GM19455 (cell line): Measurements from ENCODE around the gene GPD2.
"Not testable (repeated sequence)": the region's sequence is repeated elsewhere in the genome, so short reads cannot be mapped to it uniquely, and the experiment has no call there.

Source experiments
- ATAC-seq: cut with Tn5 transposase; IDR thresholded peaks from one replicate; pipeline ENCODE4 v1.9.1; 2021; ENCODE audit not compliant: unreplicated experiment

The GPD2 gene

DNA sequence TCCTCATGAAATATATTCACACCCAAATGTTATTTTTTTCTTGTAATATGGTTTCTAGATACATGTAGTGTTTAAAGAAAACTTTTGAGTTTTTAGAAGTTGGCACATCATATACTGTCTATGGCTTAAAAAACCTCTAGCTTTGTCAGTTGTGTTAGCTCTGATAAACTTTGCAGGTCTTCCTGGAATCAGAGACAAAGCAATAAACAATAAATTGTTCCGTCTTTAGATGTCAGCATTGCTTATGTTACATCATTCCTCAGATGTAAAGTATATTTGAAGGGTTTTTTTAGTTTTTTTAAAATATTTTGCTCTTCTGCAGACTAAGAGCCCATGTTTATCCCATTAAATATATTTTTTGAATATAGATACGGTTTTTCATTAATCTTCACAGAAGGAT is 145.1 kb downstream of the GPD2 start:
- ATAC-seq: no peak

DNA sequence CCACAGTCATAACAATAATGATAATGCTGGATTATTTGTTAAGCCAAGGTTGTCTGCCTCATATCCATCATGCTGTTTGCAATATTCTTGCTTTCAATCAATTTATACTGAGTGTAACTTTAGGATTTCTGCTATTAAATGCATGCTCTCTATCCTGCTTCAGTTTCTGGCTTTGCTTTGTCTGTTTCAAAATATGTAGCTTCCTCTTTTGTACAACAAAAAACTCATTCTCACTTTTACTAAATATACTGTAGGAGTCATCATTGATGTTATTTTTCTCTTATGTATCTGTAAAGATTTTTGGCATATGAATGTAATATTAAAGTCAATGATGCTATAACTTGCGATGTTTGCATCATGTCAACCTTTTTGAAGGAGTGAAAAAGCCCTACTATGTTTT is 149.3 kb downstream of the GPD2 start:
- ATAC-seq: no peak

DNA sequence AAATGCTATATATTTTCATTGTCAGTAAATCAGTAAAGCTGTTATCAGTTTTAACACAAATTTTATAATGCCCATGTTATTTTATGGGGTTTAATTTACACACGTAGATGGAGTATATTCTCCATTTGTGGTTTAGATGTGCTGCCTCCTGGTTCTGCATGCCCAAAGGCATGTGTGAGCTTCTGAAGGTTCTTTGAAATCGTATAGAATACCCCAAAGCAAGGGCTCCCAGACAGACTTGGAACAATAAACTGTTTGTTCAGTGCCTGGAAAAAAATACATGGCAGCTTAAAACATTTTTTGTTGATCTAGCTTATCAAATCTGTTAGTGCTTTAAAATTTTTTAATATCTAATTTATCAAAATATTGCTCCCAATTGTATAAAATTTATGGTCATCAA is 150.4 kb downstream of the GPD2 start:
- no peak for ATAC-seq

DNA sequence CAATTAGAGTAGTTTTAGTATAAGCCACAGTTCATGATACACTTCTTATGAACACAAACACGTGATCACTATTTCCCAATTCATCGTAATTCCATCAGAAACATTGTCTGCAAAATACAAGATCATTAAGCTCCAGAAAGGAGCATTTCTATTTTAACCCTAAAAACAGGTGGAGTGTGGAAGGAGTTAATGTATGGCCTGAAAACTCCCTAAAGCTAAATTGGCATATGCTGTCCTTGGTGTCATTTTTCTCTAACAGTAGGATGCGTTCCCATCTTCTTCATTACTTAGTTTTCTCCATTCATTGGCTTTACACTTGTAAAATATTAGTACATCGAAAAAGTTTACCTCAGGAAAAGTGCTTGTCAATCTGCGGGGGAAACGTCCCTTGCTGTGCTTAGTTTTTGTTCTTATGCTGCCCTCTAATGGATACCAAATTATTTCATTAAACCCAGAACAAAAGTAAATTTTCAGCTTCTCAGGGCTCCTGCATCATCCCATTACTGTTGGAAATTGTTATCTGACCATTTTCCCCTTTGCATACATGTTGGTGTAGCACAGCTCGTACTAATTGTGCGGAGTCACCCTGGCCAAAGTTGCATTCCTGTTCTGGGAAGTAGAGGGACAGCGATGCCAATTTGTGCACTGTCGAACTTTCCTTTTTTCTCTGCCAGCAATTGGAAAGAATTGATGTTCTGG is 153.4 kb downstream of the GPD2 start:
- peak; percentile 62 for ATAC-seq

DNA sequence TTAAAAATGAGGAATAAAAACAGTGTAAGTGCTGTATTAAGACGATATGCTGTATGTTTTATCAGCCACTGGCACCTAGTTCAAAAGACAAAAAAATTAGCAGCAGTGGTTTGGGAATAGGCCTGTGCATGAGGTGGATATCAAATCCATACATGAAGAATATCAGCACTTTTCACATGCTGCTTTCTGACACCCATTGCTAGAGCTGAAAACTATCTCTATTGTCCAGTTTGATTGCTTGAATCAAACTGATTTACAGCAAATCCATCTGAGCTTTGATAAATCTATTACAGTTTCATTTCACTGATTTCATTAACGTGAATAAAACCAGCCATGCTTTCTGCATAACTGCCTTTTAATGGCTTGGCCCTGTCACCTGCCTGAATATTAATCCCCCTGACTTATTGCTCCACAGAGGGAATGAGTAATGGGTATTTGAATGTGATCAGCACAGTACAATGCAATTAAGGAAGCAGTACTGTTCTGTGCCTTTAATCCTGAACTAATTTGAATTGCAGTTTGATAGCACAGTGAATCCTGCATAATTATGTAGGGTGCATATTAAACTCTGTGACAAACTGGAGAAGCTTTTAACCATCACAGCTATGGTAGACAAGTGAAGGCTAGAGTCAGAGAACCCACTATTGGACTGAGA is 154.0 kb downstream of the GPD2 start:
- ATAC-seq: no peak

DNA sequence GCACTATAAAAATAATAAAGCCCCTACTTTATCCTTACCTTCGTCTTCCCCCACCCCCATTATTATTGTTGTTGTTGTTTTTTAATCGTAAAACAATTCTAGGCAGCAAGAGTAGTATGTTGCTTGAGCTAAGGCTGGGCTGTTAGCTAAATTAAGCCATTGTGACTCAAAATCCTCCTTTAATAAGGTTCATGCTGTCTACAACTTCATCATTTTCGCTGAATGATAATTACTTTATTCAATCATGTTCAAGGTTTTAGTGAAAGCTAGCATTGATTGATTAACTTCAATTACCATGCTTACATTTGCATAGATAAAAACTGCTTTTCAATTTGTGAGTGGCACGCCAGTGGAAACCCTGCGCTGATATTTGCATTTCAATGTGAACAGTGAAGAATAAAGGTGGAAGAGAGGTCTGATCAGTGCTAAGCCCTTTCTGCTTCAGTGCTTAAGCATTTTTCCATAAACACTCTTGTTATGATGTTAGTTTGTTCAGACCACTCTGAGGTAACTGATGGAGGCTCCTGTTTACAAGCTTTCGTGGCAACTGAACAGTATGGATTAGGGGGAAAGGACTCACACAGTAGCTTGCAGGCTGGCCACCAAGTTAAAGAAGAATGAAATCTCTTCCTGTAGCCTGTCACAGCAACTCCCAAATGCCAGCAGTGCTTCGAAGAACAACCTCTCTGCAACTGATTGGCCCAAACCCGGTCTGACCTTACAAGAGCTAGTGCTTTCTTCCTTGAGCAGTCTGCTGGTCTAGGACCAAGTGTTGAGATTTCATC is 156.8 kb downstream of the GPD2 start:
- no peak for ATAC-seq

DNA sequence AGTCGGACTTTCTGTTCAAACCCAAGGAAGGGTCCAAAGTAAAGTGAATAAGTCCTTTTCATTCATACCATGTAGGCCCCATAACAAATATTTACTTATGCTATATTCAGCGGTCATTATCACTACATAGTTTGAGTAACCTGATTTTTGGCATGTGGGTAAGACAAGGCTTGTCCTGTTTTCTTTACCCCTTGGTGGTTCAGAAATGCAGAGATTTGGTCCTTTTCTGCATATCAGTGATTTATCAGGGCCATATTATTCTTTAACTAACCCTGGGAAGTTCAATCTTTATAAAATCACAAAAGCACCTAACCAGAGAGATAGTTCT is 157.4 kb downstream of the GPD2 start:
- no peak for ATAC-seq

DNA sequence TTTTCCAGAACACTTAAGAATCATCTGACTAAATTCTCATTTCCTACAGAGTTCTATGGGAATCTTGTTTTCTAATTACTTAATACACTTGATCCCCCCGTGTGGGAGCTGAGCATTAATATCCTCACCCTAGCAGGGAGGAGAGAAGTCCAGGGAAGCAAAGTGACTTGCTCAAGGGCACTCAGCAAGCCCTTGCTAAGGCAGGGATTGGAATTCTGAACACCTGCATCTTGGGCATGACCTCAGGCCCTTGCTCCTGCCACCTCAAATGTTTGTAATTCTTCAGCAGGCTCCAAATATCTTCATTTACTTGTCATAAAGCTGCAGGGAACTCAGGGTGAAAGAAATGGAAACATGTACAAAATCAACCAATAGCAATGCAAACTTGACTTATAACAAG is 162.4 kb downstream of the GPD2 start:
- ATAC-seq: no peak

DNA sequence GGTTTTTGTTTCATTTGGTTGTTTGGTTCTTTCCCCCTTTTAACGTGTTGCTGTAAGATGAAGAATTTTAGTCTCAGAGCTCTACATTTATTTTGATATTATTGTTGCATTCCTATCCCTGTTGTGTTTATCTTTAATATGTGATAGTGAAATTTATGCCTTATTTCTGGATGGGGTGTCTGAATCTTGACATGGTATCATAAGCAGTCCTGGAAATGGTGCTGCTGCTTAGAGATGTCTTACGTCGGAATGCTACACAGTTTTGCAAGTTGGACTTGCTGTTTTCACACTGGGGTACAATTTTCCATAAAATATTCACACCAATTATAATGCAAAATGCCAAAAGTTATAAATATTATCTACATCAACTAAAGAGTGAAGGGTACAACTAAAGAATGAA is 164.0 kb downstream of the GPD2 start:
- ATAC-seq: no peak

DNA sequence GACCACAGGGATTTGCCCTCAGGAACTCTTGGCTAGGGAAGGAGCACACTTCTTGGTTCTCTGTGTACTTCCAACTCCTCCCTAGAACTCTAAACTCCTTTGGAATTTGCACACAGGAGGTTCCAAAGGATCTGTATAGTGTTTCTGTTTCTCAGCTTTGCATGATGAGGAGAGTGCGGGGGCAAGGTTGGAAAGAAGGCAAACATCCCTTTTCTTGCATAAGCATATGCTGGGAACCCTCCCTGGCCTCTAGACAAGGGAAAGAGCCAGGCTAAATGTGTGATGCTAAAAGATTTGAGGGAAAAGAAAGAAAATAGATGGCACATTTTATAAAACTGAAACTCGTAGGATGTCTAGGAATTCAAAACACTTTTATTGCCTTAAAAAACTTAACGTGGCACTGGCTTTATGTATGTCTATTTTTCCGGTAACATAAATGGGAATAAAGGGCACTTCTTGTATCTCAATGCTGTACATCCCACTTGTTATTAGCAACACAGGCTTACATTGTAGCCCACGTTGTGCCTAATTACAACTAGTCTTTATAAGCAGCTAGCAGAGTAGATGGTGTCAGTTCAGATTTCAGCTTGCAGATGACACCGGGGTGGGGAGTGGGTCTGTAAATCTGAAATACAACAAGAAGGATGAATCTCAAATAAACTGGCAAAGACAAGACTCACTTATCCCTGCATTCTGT is 165.8 kb downstream of the GPD2 start:
- ATAC-seq: no peak

DNA sequence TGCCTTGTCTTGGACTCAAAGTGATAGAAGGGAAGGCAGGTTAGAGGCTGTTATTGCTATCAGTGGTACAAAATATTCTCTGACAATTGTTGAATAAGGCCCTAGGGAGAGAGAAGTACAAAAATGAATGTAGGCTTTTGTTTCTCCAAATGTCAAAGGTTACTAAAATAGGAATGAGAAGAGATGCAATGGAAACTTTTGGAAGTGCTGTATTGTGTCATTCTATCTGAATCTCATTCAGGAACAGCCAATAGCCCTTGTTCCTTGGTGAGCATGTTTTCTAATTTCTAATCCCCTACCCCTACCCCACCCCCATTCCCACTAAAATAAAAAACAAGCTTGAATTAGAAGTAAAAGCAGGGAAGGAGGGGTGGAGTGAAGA is 166.4 kb downstream of the GPD2 start:
- ATAC-seq: no peak

DNA sequence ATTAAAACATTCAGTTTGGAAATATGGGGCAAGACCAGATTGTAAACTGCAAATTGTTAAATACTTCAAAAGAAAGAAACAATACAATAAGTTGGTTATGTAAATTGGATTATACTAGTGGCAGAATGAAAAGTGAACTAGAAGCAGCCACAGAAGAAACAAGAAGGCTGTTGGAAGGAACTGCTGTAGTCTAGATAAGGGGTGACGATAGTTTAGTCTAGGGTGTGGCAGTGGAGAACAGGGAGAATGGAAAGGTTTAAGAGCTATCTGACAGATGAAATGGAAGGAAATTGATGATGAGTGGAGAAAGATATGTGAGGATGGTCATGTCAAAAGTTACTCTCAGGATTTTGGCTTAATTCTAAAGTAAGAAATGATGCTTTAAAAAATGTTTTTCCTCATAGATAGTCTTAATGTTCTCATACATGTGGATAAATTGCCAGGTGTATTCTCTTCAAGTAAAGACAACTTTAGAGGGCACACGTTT is 179.7 kb downstream of the GPD2 start:
- ATAC-seq: no peak

DNA sequence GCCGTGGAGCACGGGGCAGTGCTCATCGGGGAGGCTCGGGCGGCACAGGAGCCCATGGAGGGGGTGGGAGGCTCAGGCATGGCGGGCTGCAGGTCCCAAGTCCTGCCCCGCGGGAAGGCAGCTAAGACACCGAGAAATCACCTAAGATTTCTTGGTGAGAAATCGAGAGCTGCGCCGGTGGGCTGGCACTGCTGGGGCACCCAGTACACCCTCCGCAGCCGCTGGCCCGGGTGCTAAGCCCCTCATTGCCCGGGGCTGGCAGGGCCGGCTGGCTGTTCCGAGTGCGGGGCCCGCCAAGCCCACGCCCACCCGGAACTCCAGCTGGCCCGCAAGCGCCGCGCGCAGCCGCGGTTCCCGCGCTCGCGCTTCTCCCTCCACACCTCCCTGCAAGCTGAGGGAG is 181.9 kb downstream of the GPD2 start:
- not testable (repeated sequence) for ATAC-seq

DNA sequence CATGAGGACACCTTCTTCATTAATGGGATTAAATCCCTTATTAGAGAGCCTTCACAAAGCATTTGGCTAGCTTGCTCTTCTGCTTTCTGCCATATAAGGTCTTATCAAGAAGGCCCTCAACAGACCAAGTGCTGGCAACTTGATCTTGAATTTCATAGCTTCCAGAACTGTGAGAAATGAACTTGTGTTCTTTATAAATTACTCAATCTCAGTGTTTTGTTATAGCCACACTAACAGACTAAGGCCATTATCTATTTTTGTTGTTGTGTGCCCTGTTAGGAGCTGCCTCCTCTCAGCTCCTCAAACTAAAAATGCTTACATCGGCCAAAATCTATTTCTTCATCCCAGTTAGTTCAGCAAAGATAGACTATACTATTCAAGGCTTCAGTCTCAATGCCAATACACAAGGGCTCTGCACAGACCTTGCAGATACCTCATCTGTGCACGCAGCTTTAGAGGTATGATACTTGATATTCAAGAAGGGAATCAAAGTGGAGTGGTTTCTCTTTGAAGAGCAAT is 182.9 kb downstream of the GPD2 start:
- ATAC-seq: no peak

DNA sequence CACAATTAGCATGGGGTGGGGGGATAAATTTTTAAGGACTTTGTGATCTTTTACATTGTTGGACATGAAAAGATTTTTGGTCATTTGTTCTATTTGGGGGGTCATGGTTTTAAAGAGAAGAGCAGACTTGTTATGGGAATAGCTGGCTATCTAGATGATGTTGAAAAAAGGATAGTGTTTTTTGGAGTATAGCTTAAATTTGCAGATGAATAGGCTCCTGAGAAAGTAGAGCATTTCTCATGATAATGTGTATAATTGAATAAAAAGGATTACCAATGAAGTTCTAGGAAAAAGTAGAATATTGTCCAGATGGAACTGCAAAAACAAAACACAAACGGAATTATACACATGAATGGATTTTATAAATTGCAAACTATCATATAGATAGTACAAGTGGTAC is 186.3 kb downstream of the GPD2 start:
- ATAC-seq: no peak

DNA sequence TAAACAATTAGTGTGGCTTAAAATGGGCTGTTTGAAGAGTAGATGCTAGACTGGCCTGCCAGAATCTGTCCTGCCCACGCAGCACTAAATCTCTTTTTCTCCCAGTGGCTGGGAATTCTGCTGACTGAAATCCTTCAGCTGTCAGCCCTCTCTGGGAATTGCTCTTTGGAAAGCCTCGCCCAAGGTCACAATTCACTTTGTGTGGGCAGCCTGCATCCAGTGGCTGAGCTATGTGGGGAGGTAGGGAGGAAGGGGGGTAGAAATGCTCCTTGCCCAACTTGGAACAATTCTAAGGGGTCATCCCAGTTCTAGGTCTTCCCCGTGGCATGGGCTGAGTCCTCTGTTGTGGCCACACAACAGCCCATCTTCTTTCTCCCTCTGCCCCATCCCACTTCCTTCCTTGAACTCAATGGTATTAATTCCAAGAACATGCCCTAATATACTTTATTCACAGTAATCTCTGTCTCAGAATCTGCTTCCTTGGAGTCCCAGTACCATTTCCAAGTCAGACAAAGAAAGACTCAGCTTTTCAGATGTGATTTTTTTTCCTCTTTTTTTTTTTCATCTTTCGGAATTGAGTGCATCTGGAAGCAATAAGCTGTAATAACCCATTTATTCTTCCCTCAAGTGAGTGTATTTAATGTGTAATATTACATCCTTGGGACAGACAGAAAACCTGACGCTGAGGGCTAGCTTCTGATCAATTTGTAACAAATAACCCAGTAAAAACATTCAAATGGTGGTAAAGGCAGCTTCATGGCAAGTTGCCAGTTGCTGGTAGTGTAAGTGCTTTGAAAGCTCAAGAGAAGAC is 189.4 kb downstream of the GPD2 start:
- no peak for ATAC-seq

DNA sequence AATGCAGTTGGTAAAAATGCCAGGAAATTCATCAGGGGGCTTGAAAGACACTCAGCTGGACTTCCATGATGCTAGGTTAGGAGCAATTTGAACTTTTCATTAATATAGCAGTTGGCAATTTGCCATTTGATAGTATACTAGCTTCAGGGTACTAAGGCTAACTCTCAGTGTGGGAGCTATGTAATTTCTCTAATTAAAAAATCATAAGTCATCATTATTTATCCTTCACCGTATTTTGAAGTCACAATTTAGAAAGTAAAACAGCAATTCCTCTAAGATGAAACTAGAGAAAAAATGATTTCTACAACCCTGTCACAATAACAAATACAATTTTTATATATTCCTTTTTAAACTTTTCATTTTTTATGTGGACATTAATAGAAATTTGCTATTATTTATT is 190.8 kb downstream of the GPD2 start:
- no peak for ATAC-seq

DNA sequence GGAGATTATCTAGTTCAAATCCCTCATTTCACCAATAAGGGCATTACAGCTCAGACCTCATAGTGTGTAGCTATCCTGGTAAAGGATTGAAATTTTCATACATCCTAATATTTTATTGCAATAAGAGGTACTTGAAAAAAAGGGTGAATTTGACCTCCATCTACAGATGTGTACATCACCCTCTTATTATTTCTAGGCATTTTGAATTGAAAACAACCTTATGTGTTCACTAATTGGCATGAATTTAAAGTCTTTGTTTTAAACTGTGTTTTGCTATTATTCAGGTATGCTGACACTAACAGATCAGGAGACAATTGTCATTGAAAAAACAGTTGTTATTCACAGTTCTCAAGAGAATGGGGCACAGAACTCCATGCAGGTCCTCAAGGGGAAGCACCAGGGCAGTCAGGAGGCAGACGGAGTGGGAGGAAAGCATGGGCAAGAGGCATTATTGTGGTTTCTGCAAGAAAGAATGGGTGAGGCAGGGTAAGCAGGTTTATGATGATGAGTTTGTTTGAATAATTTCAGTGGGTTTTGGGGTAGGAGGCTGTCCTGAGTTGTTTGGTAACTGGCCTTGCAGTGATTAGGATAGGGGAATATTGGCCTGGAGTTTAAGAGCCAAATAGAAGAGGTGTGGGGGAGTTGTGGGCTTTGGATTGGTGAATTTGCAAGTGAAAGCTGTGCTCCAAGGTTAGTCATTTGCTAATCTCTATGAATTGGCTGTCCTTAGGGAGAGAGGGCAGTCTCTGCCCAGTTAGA is 194.6 kb downstream of the GPD2 start:
- ATAC-seq: no peak

DNA sequence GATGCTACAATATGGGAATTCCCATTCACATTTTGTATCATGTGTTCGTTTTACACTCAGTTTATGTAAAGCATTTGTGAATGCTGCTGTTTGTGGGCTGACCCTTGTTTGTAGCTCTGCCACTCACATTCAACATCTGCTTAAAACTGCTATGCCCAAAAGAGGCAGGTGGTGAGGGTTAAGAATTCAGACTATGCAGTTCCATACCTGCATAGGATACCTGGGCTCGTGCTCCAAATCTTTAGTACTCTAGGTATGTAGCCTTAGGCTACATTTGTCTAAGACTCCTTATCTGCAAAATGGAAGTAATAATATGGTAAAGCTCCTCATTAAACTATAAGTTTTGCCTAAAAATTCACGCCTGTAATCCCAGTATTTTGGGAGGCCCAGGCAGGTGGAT is 199.5 kb downstream of the GPD2 start:
- ATAC-seq: no peak
